IPS DF 6.9 (cell line): Measurements from ENCODE around the gene SAMD15.
"Not testable (repeated sequence)": the region's sequence is repeated elsewhere in the genome, so short reads cannot be mapped to it uniquely, and the experiment has no call there.

Experiments
- DNase-seq: peaks from one replicate; pipeline ENCODE4 v3.0.0-alpha.2; 2013; ENCODE audit warnings: low read depth, low spot score
- H3K27ac ChIP-seq: one replicate; pipeline ENCODE4 v1.5.1; 2013; ENCODE audit warnings: low read length, control low read depth
- H3K27me3 ChIP-seq: 2 replicates; pipeline ENCODE4 v1.6.1; 2013; ENCODE audit warnings: mild to moderate bottlenecking, low read length; ENCODE audit not compliant: control insufficient read depth, insufficient read depth
- H3K36me3 ChIP-seq: 2 replicates; pipeline ENCODE4 v1.6.1; 2013; ENCODE audit warnings: low read length; ENCODE audit not compliant: control insufficient read depth, insufficient read depth
- H3K4me1 ChIP-seq: 2 replicates; pipeline ENCODE4 v1.6.1; 2013; ENCODE audit warnings: low read length; ENCODE audit not compliant: control insufficient read depth, insufficient read depth
- H3K4me3 ChIP-seq: 2 replicates; pipeline ENCODE4 v1.5.1; 2013; ENCODE audit warnings: mild to moderate bottlenecking, low read length
- H3K9me3 ChIP-seq: 2 replicates; pipeline ENCODE4 v1.6.1; 2013; ENCODE audit warnings: low read length, inconsistent platforms; ENCODE audit not compliant: control insufficient read depth, insufficient read depth
- WGBS: extraction: QIAGEN DNeasy Blood & Tissue Kit; methylation state at CpG from one replicate; pipeline ENCODE4 v1.1.7; 2013; ENCODE audit warnings: mixed read lengths, missing lambda C conversion rate; ENCODE audit not compliant: insufficient read length, insufficient coverage; 5-methylcytosine and 5-hydroxymethylcytosine counted together

Gene SAMD15

GRCh38 chr14:77376771-77377501 lies at the start of gene SAMD15, which contains the start of gene TMED8:
TSS of gene SAMD15 (plus strand) at chr14:77377379. CDS start at chr14:77377419, 40 bp downstream.
TSS of gene TMED8 (minus strand) at chr14:77377094. CDS start at chr14:77377053, 41 bp downstream.
- WGBS, result no CpG with 5 or more reads among the region's 69 CpGs
- H3K9me3 ChIP-seq, result no peaks in the 10 kb centered on the region
- H3K27me3 ChIP-seq, result no peaks in the 10 kb centered on the region
- no peaks in the 10 kb centered on the region for H3K36me3 ChIP-seq
- DNase-seq, result peak; percentile 52
- peak within 1 kb of the TSS; percentile 97 for H3K4me3 ChIP-seq
- H3K27ac ChIP-seq, result no peak within 1 kb of the TSS
- no peaks in the 10 kb centered on the region for H3K4me1 ChIP-seq

GRCh38 chr14:77329872-77330271 lies 47.3 kb upstream of the SAMD15 start:
- Histone ChIP-seq H3K36me3 (no peaks in the 10 kb centered on the region), H3K4me1 (no peaks in the 10 kb centered on the region), H3K4me3 (no peak overlapping the region), H3K27me3 (no peaks in the 10 kb centered on the region), H3K27ac (no peak overlapping the region), H3K9me3 (no peaks in the 10 kb centered on the region)
- no CpG with 5 or more reads among the region's 7 CpGs for WGBS
- no peak for DNase-seq

- Histone ChIP-seq H3K27me3 (no peaks in the 10 kb centered on the region), H3K36me3 (no peaks in the 10 kb centered on the region), H3K4me1 (peaks cover 6% of the 10 kb centered on the region; the same call in 1 of the 2 replicates), H3K9me3 (no peaks in the 10 kb centered on the region), H3K27ac (no peak overlapping the region), H3K4me3 (no peak overlapping the region)
- no peak for DNase-seq
- no CpG with 5 or more reads among the region's 3 CpGs for WGBS
Measured at GRCh38 chr14:77335576-77335975, 41.6 kb upstream of the SAMD15 start.

- WGBS, result no CpG with 5 or more reads among the region's 9 CpGs
- not testable (repeated sequence) for H3K9me3 ChIP-seq, H3K27ac ChIP-seq, DNase-seq, H3K4me3 ChIP-seq, H3K36me3 ChIP-seq, H3K27me3 ChIP-seq, H3K4me1 ChIP-seq
Measured at GRCh38 chr14:77337255-77337654, 39.9 kb upstream of the SAMD15 start.

- Histone ChIP-seq H3K27me3 (no peaks in the 10 kb centered on the region), H3K27ac (no peak overlapping the region), H3K9me3 (no peaks in the 10 kb centered on the region), H3K4me1 (peaks cover 6% of the 10 kb centered on the region; the same call in 1 of the 2 replicates), H3K36me3 (no peaks in the 10 kb centered on the region), H3K4me3 (no peak overlapping the region)
- DNase-seq, result no peak
- WGBS, result no CpG with 5 or more reads among the region's 3 CpGs
Measured at GRCh38 chr14:77337880-77338279, 39.3 kb upstream of the SAMD15 start.

GRCh38 chr14:77338302-77338701 lies 38.9 kb upstream of the SAMD15 start:
- Histone ChIP-seq H3K4me3 (no peak overlapping the region), H3K27me3 (no peaks in the 10 kb centered on the region), H3K27ac (no peak overlapping the region), H3K36me3 (no peaks in the 10 kb centered on the region), H3K4me1 (peaks cover 6% of the 10 kb centered on the region; the same call in 1 of the 2 replicates), H3K9me3 (no peaks in the 10 kb centered on the region)
- WGBS, result no CpG with 5 or more reads among the region's 2 CpGs
- no peak for DNase-seq

GRCh38 chr14:77339407-77339806 lies 37.8 kb upstream of the SAMD15 start:
- no peak for DNase-seq
- Histone ChIP-seq H3K36me3 (no peaks in the 10 kb centered on the region), H3K4me1 (peaks cover 9% of the 10 kb centered on the region; the same call in 1 of the 2 replicates), H3K27ac (no peak overlapping the region), H3K27me3 (no peaks in the 10 kb centered on the region), H3K4me3 (no peak overlapping the region), H3K9me3 (no peaks in the 10 kb centered on the region)
- no CpG with 5 or more reads among the region's 1 CpG for WGBS

- no peaks in the 10 kb centered on the region for H3K27me3 ChIP-seq
- no peaks in the 10 kb centered on the region for H3K9me3 ChIP-seq
- WGBS, result no CpG with 5 or more reads among the region's 4 CpGs
- no peaks in the 10 kb centered on the region for H3K36me3 ChIP-seq
- no peak overlapping the region for H3K27ac ChIP-seq
- H3K4me1 ChIP-seq, result peaks cover 9% of the 10 kb centered on the region; the same call in 1 of the 2 replicates
- H3K4me3 ChIP-seq, result no peak overlapping the region
- no peak for DNase-seq
Measured at GRCh38 chr14:77340389-77340788, 36.8 kb upstream of the SAMD15 start.

- no peak for DNase-seq
- Histone ChIP-seq H3K27me3 (no peaks in the 10 kb centered on the region), H3K4me1 (peaks cover 7% of the 10 kb centered on the region; the same call in 1 of the 2 replicates), H3K9me3 (no peaks in the 10 kb centered on the region), H3K36me3 (no peaks in the 10 kb centered on the region), H3K4me3 (no peak overlapping the region), H3K27ac (no peak overlapping the region)
- no CpG with 5 or more reads among the region's 10 CpGs for WGBS
Measured at GRCh38 chr14:77342726-77343397, 34.3 kb upstream of the SAMD15 start.

- no peak for DNase-seq
- Histone ChIP-seq H3K36me3 (no peaks in the 10 kb centered on the region), H3K27ac (no peak overlapping the region), H3K27me3 (no peaks in the 10 kb centered on the region), H3K9me3 (no peaks in the 10 kb centered on the region), H3K4me1 (peaks cover 6% of the 10 kb centered on the region; the same call in 1 of the 2 replicates), H3K4me3 (no peak overlapping the region)
- no CpG with 5 or more reads among the region's 2 CpGs for WGBS
Measured at GRCh38 chr14:77343662-77344061, 33.5 kb upstream of the SAMD15 start.
